Adrenal gland (tissue), 12 donors: ENCODE data around the gene WNK4. TPM values are rescaled to one million over a fixed set of nuclear protein-coding genes. Genes with fewer than 3 reads are reported as not detected.
A peak's percentile ranks its signal among the peaks of the same experiment; 100 is the strongest.

Source experiments
- DNase-seq, 7 donors: peaks; one replicate each; pipeline ENCODE4 v3.0.0-alpha.2; 2019 to 2020
- H3K27ac ChIP-seq, 5 donors: fragments of 200-600 bp; sonication (generic) in 4 of 5; 1 replicate in 3 of 5; 2 replicates in 2 of 5; pipeline versions ENCODE4 v1.5.1 to v1.8.0; 2016 to 2020; ENCODE audit warnings: mild to moderate bottlenecking in 1 of 5
- H3K27me3 ChIP-seq: fragments of 200-600 bp; 2 replicates; pipeline ENCODE4 v1.8.0; 2021
- H3K36me3 ChIP-seq, 2 donors: fragments of 200-600 bp; replicated peaks in 1 of 2; 1 replicate in 1 of 2; 2 replicates in 1 of 2; pipeline versions ENCODE4 v1.5.1 to v1.8.0; 2018 to 2022
- H3K4me1 ChIP-seq, 2 donors: fragments of 200-600 bp; replicated peaks in 1 of 2; 1 replicate in 1 of 2; 2 replicates in 1 of 2; pipeline versions ENCODE4 v1.5.1 to v1.8.0; 2018 to 2021
- H3K4me3 ChIP-seq, 4 donors: fragments of 200-600 bp; sonication (generic) in 3 of 4; one replicate each; pipeline ENCODE4 v1.5.1; 2016 to 2018
- H3K9me3 ChIP-seq, 3 donors: fragments of 200-600 bp; sonication (generic) in 1 of 3; replicated peaks in 1 of 3; 1 replicate in 2 of 3; 2 replicates in 1 of 3; pipeline versions ENCODE4 v1.5.1 to v1.8.0; 2016 to 2021
- CTCF ChIP-seq, 6 experiments: fragments of 450-650 bp in 4 of 6; fragments of 200-600 bp in 2 of 6; sonication (generic) in 1 of 6; IDR thresholded peaks; 1 replicate in 5 of 6; 2 replicates in 1 of 6; pipeline versions ENCODE4 v1.5.1 to v1.8.0; 2016 to 2021; ENCODE audit warnings: antibody characterized with exemption in 6 of 6, mild to moderate bottlenecking in 2 of 6, moderate library complexity in 1 of 6
- POLR2A ChIP-seq, 2 donors: fragments of 450-650 bp; IDR thresholded peaks; one replicate each; pipeline ENCODE4 v1.6.1; 2017; ENCODE audit warnings: antibody characterized with exemption in 2 of 2, mild to moderate bottlenecking in 2 of 2, moderate library complexity in 1 of 2
- WGBS, 4 donors: extraction: QIAGEN DNeasy Blood & Tissue Kit in 2 of 4; methylation state at CpG; one replicate each; pipeline versions ENCODE4 v1.1.5 to v1.1.7; 2013 to 2017; 5-methylcytosine and 5-hydroxymethylcytosine counted together
- intact Hi-C, 2 donors: fragments of 100-400 bp; cut with DNase I; formaldehyde crosslinking; loops; one replicate each; pipeline versions ENCODE4 v1.14.1 to v1.15.0; 2022 to 2023
- polyA plus RNA-seq, 3 donors: library from polyadenylated mRNA; stranded (reverse); fragments of 200-250 nt in 2 of 3; fragments of 350-450 nt in 1 of 3; fragmentation: Illumina TruSeq in 1 of 3; extraction: RNeasy Lipid Tissue Mini Kit (QIAGEN cat#74804) in 1 of 3; gene quantifications; one replicate each; pipeline ENCODE4 v1.2.3, GENCODE V29; 2013 to 2014
- total RNA-seq, 9 donors: library from RNA; depleted of rRNA in 4 of 9; stranded (reverse); fragments of >200 nt in 4 of 9; fragments of 120-200 nt in 1 of 9; fragmentation: NEBNext Ultra II Directional in 1 of 9; extraction: Animal tissue kit (Norgen Biotek cat#: 25700) in 1 of 9; gene quantifications; one replicate each; pipeline versions ENCODE4 v1.1.0 to v1.2.4, GENCODE V29; 2013 to 2023
- donor health status: healthy with polysubstance abuse.
- donor health status: Bipolar disorder and iron deficiency.
- donor health status: DM: yes; HTN: yes; CAD: no.
- donor health status: DM: no; HTN: no; CAD: no.
- donor health status: DM: no; HTN: no; CAD: no.
- donor health status: DM: yes; HTN: yes; CAD: no.

The WNK4 gene
- total and polyA plus RNA-seq, 12 donors: 0.05 to 0.46 (median 0.18) TPM; not detected in 5

- 44 to 62% (median 51%) methylated on average over 2 of the region's 2 CpGs for WGBS, 4 donors
- H3K4me1 ChIP-seq: peaks cover 0 to 4% of the 10 kb centered on the region in 2 donors
- no peak for DNase-seq
- TF ChIP-seq CTCF (IDR thresholded peaks at IDR 0.05) (no peak), POLR2A (IDR thresholded peaks at IDR 0.05) (no peak)
- no peaks in the 10 kb centered on the region for H3K36me3 ChIP-seq
- no peak overlapping the region for H3K27ac ChIP-seq
- H3K9me3 ChIP-seq: no peaks in the 10 kb centered on the region
- no peaks in the 10 kb centered on the region for H3K27me3 ChIP-seq
- intact Hi-C loops: no loop called here
- H3K4me3 ChIP-seq: no peak overlapping the region
Observed at GRCh38 chr17:42803074-42803883, 22.9 kb downstream of the WNK4 start.

GRCh38 chr17:42804918-42805367, 24.5 kb downstream of the WNK4 start:
- WGBS, 4 donors: 84 to 96% (median 95%) methylated on average over 1 of the region's 1 CpG
- TF ChIP-seq POLR2A (IDR thresholded peaks at IDR 0.05) (no peak), CTCF (IDR thresholded peaks at IDR 0.05) (no peak)
- Histone ChIP-seq H3K4me3 (no peak overlapping the region), H3K27me3 (no peaks in the 10 kb centered on the region), H3K4me1 (no peaks in the 10 kb centered on the region), H3K9me3 (no peaks in the 10 kb centered on the region), H3K27ac (no peak overlapping the region), H3K36me3 (no peaks in the 10 kb centered on the region)
- DNase-seq: no peak
- intact Hi-C loops: no loop called here

- no peaks in the 10 kb centered on the region for H3K4me1 ChIP-seq
- no peaks in the 10 kb centered on the region for H3K27me3 ChIP-seq
- H3K9me3 ChIP-seq: no peaks in the 10 kb centered on the region
- H3K4me3 ChIP-seq: no peak overlapping the region
- H3K36me3 ChIP-seq: peaks cover 0 to 11% of the 10 kb centered on the region in 2 donors
- no peak for TF ChIP-seq POLR2A (IDR thresholded peaks at IDR 0.05)
- TF ChIP-seq CTCF (IDR thresholded peaks at IDR 0.05): no peak
- no peak overlapping the region for H3K27ac ChIP-seq
- WGBS, 4 donors: 91 to 100% (median 92%) methylated on average over 1 of the region's 1 CpG
- peak in 1 of 7 donors; percentile 37 for DNase-seq
- intact Hi-C loops: no loop called here
Observed at GRCh38 chr17:42806249-42806648, 25.8 kb downstream of the WNK4 start.

- Histone ChIP-seq H3K9me3 (no peaks in the 10 kb centered on the region), H3K4me3 (no peak overlapping the region), H3K36me3 (peaks cover 0 to 38% of the 10 kb centered on the region in 2 donors), H3K4me1 (no peaks in the 10 kb centered on the region), H3K27ac (no peak overlapping the region), H3K27me3 (no peaks in the 10 kb centered on the region)
- intact Hi-C loops: no loop called here
- 18 to 27% (median 21%) methylated on average over 3 of the region's 3 CpGs for WGBS, 4 donors
- TF ChIP-seq POLR2A (IDR thresholded peaks at IDR 0.05) (no peak), CTCF (IDR thresholded peaks at IDR 0.05) (no peak)
- peak; percentile 37 to 81 (median 73) for DNase-seq
Observed at GRCh38 chr17:42809250-42809649, 28.8 kb downstream of the WNK4 start.
